ENCODE results near the gene HES3. TPM values are rescaled to one million over a fixed set of nuclear protein-coding genes. Genes with fewer than 3 reads are reported as not detected.

The HES3 gene
- total and polyA plus RNA-seq, 2 of the 4 experiments (the other 2 are of a cell fraction): not detected

GRCh38 chr1:6243053-6243834 is 735 bp upstream of the HES3 start:
- no peak overlapping the region for H3K23ac ChIP-seq (ENCODE audit: low read depth, low read length)
- no peak overlapping the region for H4K8ac ChIP-seq (ENCODE audit: low read depth in 2 of 2, low read length in 2 of 2)
- peaks cover 16% of the 10 kb centered on the region for H4K20me1 ChIP-seq (ENCODE audit: insufficient read depth, low read length)
- H2BK120ac ChIP-seq (ENCODE audit: low read depth, low read length): no peak overlapping the region
- intact Hi-C loops (cut with micrococcal nuclease): no loop called here
- H2BK20ac ChIP-seq (ENCODE audit: low read depth, low read length): no peak overlapping the region
- WGBS, 2 experiments (ENCODE audit: extremely low coverage in 2 of 2, insufficient read length in 1 of 2): 13% methylated on average over 9 of the region's 20 CpGs; no CpG with 5 or more reads in 1 of the 2 experiments
- ChIA-PET POLR2A (ENCODE audit: unreplicated experiment) (no interaction called here), CTCF (no interaction called here)
- DNase-seq: no peak
- H3K9me1 ChIP-seq (ENCODE audit: insufficient read depth, low read length): no peaks in the 10 kb centered on the region
- in situ Hi-C loops (cut with MboI; ENCODE audit: low sequenced_read_pairs): no loop called here
- no peak overlapping the region for H3K4me2 ChIP-seq (ENCODE audit: low read depth, low read length)
- no peaks in the 10 kb centered on the region for H3K79me1 ChIP-seq (ENCODE audit: low read depth in 1 of 2, low read length in 2 of 2)
- no peak overlapping the region for H3K18ac ChIP-seq (ENCODE audit: low read depth, low read length)
- H2AFZ ChIP-seq (replicated peaks; ENCODE audit: low read length, poor library complexity): no peak overlapping the region
- H3K4me1 ChIP-seq (ENCODE audit: control insufficient read depth, insufficient read depth, low read length): no peaks in the 10 kb centered on the region
- H2AK5ac ChIP-seq (ENCODE audit: low read depth, low read length): no peak overlapping the region
- H3K4me3 ChIP-seq (ENCODE audit: insufficient read depth, low read depth, low read length): no peak overlapping the region
- no peak overlapping the region for H2BK5ac ChIP-seq (ENCODE audit: low read depth, low read length, poor library complexity, severe bottlenecking)
- H2AK9ac ChIP-seq (replicated peaks; ENCODE audit: low read depth, low read length, poor library complexity): no peak overlapping the region
- no peak overlapping the region for H3K56ac ChIP-seq (ENCODE audit: extremely low read depth, insufficient read depth, low read length)
- no peak overlapping the region for H2BK15ac ChIP-seq (ENCODE audit: low read depth, low read length)
- H3K36me3 ChIP-seq (ENCODE audit: control insufficient read depth, insufficient read depth, low read length): no peaks in the 10 kb centered on the region
- no peak overlapping the region for H3K4ac ChIP-seq (ENCODE audit: low read depth, low read length)
- no peak overlapping the region for H3K9ac ChIP-seq (ENCODE audit: low read depth, low read length)
- H3K27me3 ChIP-seq (ENCODE audit: control insufficient read depth, insufficient read depth, low read length): peaks cover 66% of the 10 kb centered on the region
- H3K9me3 ChIP-seq (ENCODE audit: control insufficient read depth, insufficient read depth, low read length): no peaks in the 10 kb centered on the region
- ATAC-seq (ENCODE audit: low read depth): no peak
- H3K14ac ChIP-seq (replicated peaks; ENCODE audit: low read depth, low read length): no peak overlapping the region
- H4K91ac ChIP-seq (ENCODE audit: insufficient read depth, low read depth, low read length): no peak overlapping the region
- BruUV-seq (replicated peaks): no TSS peak
- TF ChIP-seq ELK1 (IDR thresholded peaks at IDR 0.05; ENCODE audit: borderline replicate concordance, low read depth, low read length) (no peak), CHD1 (IDR thresholded peaks at IDR 0.05; ENCODE audit: low read depth, low read length) (no peak), CTCF (conservative IDR thresholded peaks at IDR 0.05; ENCODE audit: low read depth, low read length) (no peak), MAZ (IDR thresholded peaks at IDR 0.05; ENCODE audit: borderline replicate concordance, low read depth, low read length) (no peak), POLR2A (IDR thresholded peaks at IDR 0.05; ENCODE audit: low read depth, low read length) (no peak), MAFK (IDR thresholded peaks at IDR 0.05; ENCODE audit: low read depth, low read length) (no peak), MXI1 (IDR thresholded peaks at IDR 0.05; ENCODE audit: borderline replicate concordance, low read depth, low read length) (no peak), USF2 (IDR thresholded peaks at IDR 0.05; ENCODE audit: low read depth, low read length) (no peak), RAD21 (IDR thresholded peaks at IDR 0.05; ENCODE audit: low read length) (no peak), NFE2L2 (IDR thresholded peaks at IDR 0.05; ENCODE audit: low read depth, low read length) (no peak)
- no peak overlapping the region for H3K27ac ChIP-seq (ENCODE audit: insufficient read depth, low read length)
- dilution Hi-C loops (cut with HindIII; ENCODE audit: low sequenced_read_pairs, unreplicated experiment): no loop called here
- no peak overlapping the region for H4K5ac ChIP-seq (ENCODE audit: low read depth, low read length)

Measured in IMR-90 (cell line).